HTERT RPE-1 (cell line): Measurements from ENCODE around the gene YRDC.

Experiments
- in situ Hi-C: fragments of 300-500 bp; cut with MboI; formaldehyde crosslinking; loops from 4 replicates; pipeline ENCODE4 v1.14.3; 2020; ENCODE audit warnings: low sequenced_read_pairs

Gene YRDC

GRCh38 chr1:37807555-37808368 lies at the start of gene YRDC, which contains the start of gene C1orf122:
TSS of gene YRDC (minus strand) at chr1:37808208. CDS start at chr1:37808180, 28 bp downstream.
TSS of gene C1orf122 (plus strand) at chr1:37807790. CDS start at chr1:37808405, 615 bp downstream.
- in situ Hi-C loops, result no loop called here

GRCh38 chr1:37854406-37854805 lies 46.4 kb upstream of the YRDC start:
- in situ Hi-C loops, result no loop called here

- in situ Hi-C loops, result no loop called here
Measured at GRCh38 chr1:37853157-37853556, 45.1 kb upstream of the YRDC start.

GRCh38 chr1:37851782-37852210 lies 43.8 kb upstream of the YRDC start:
- in situ Hi-C loops, result no loop called here

GRCh38 chr1:37851262-37851661 lies 43.3 kb upstream of the YRDC start:
- in situ Hi-C loops, result no loop called here

- in situ Hi-C loops, result no loop called here
Measured at GRCh38 chr1:37850352-37850955, 42.4 kb upstream of the YRDC start.

- in situ Hi-C loops, result no loop called here
Measured at GRCh38 chr1:37849480-37849879, 41.5 kb upstream of the YRDC start.

GRCh38 chr1:37846647-37847339 lies 38.8 kb upstream of the YRDC start:
- in situ Hi-C loops, result no loop called here

GRCh38 chr1:37845786-37846185 lies 37.8 kb upstream of the YRDC start:
- in situ Hi-C loops, result no loop called here

- in situ Hi-C loops, result no loop called here
Measured at GRCh38 chr1:37845049-37845646, 37.1 kb upstream of the YRDC start.

- in situ Hi-C loops, result no loop called here
Measured at GRCh38 chr1:37844536-37844935, 36.5 kb upstream of the YRDC start.

- in situ Hi-C loops, result no loop called here
Measured at GRCh38 chr1:37841652-37842051, 33.6 kb upstream of the YRDC start.

- in situ Hi-C loops, result no loop called here
Measured at GRCh38 chr1:37840711-37841110, 32.7 kb upstream of the YRDC start.

- in situ Hi-C loops, result no loop called here
Measured at GRCh38 chr1:37839676-37840075, 31.7 kb upstream of the YRDC start.

- in situ Hi-C loops, result no loop called here
Measured at GRCh38 chr1:37836788-37837187, 28.8 kb upstream of the YRDC start.

- in situ Hi-C loops, result no loop called here
Measured at GRCh38 chr1:37831809-37832208, 23.8 kb upstream of the YRDC start.

GRCh38 chr1:37831109-37831508 lies 23.1 kb upstream of the YRDC start:
- in situ Hi-C loops, result no loop called here

GRCh38 chr1:37828410-37829074 lies 20.5 kb upstream of the YRDC start:
- in situ Hi-C loops, result no loop called here

- in situ Hi-C loops, result no loop called here
Measured at GRCh38 chr1:37825506-37825905, 17.5 kb upstream of the YRDC start.

- in situ Hi-C loops, result no loop called here
Measured at GRCh38 chr1:37824001-37824400, 16.0 kb upstream of the YRDC start.
